HG02763 (cell line): ENCODE data around the gene HS6ST2.

ENCODE experiments used
- ATAC-seq: cut with Tn5 transposase; IDR thresholded peaks from one replicate; pipeline ENCODE4 v1.9.1; 2021; ENCODE audit warnings: mild to moderate bottlenecking, moderate library complexity; ENCODE audit not compliant: unreplicated experiment

Gene HS6ST2

DNA sequence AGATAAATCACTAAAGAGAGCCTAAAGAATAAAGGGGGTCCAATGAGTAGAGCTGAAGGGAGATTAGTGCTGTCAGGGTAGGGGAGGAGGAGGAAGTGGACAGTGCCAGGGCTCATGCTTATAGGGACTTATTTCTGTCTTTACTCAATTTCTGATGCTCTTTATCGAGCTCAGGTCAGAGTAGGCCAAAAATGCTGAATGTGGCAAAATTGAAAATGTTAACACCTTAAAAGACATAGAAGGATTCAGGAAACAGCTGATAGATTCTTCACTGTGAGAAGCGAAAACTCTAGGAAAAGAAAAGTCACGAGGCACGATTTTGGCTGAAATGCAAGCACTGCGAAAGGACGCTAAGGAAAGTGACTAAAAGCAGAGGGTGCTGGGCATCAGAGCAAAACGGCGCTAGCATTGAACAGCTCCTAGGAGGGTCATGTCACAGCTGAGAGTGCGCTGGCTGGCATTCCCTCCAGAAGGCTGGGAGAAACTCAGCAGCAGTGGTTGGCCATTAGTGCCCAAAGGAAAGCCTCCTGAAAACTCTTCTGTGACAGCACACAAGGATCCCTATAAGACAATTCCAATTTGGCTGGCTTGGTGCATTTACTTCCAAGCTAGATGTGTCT, 150.9 kb downstream of the HS6ST2 start:
- ATAC-seq: no peak

- no peak for ATAC-seq
These were observed 156.4 kb downstream of the HS6ST2 start for GRCh38 chrX:132802033-132802432.

- ATAC-seq: no peak
These were observed 163.2 kb downstream of the HS6ST2 start for GRCh38 chrX:132795181-132795580.

- no peak for ATAC-seq
These were observed 166.7 kb downstream of the HS6ST2 start for GRCh38 chrX:132791714-132792113.

GRCh38 chrX:132790329-132790728, 168.1 kb downstream of the HS6ST2 start:
- ATAC-seq: no peak

DNA sequence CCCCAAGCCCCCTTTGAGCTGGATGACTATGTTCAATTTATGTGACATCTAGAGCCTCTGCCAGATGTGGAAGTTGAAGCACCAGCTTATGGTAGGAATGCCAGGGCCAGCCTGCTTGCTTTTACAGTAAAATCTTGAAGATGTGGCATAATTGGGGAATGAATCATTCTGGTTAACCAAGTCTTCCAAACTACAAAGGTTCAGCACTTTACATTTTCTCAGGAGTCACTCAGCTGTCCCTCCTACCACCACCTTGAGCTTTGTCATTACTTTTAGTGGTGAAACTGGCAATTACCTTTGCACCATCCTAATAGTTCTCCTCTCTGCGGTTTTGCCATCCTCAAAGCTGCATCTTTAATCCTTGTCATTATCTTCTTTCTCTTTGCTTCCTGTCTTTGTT, 172.2 kb downstream of the HS6ST2 start:
- no peak for ATAC-seq

GRCh38 chrX:132778917-132779316, 179.5 kb downstream of the HS6ST2 start:
- ATAC-seq: no peak

DNA sequence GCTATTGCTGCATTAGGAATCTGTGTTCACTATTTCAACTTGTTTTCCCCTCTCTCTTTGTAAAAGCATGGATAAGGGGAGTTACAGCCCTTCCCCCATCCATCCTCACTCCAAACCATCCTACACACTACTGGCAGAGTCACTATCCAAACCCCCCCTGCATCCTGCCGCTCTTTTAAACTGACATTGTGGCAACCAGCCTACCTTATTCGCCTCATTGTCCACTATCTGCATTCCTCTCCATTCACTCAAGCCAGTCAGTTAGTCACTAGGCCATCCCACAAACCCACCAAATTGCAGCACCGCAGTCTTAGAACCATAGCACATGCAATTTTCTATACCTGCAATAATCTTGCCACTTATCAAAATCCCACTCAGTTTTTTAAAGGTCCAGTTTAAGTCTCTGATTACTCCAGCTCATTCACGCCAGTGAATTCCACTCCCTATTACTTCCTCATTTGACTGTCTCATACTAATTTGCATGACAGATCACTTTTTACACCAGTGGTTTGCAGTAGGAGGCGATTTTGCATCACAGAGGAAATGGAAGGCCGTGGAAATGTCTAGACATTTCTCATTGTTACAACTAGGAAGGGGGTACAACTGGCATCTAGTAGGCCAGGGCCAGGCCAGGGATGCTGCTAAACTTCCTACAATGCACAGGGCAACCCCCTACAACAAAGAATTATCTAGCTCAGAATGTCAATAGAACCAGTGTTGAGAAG, 181.8 kb downstream of the HS6ST2 start:
- ATAC-seq: no peak

- ATAC-seq: no peak
These were observed 183.1 kb downstream of the HS6ST2 start for GRCh38 chrX:132775263-132775823.

GRCh38 chrX:132774010-132774714, 184.3 kb downstream of the HS6ST2 start:
- no peak for ATAC-seq

DNA sequence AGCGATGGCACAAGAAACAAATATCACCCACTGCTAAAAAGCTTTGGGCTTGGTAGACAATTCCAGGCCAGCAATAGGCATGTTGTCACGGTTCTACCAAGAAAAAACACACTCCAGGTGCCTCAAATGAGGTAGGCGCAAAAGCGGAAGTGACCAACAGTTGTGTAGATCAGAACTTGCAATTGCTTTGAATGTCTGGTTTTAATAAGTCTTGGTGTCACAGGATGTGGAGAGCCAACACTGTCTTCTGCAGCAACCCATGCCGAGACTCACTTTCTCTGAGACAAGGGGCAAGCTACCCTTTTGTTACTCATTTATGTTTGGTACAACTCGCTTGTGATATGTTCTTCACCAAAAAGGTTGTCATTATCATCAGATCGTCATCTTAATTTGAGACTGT, 188.8 kb downstream of the HS6ST2 start:
- no peak for ATAC-seq

- no peak for ATAC-seq
These were observed 192.0 kb downstream of the HS6ST2 start for GRCh38 chrX:132766452-132766851.

GRCh38 chrX:132763528-132763927, 194.9 kb downstream of the HS6ST2 start:
- ATAC-seq: no peak

GRCh38 chrX:132758759-132759158, 199.7 kb downstream of the HS6ST2 start:
- no peak for ATAC-seq

GRCh38 chrX:132757066-132757623, 201.3 kb downstream of the HS6ST2 start:
- ATAC-seq: no peak

DNA sequence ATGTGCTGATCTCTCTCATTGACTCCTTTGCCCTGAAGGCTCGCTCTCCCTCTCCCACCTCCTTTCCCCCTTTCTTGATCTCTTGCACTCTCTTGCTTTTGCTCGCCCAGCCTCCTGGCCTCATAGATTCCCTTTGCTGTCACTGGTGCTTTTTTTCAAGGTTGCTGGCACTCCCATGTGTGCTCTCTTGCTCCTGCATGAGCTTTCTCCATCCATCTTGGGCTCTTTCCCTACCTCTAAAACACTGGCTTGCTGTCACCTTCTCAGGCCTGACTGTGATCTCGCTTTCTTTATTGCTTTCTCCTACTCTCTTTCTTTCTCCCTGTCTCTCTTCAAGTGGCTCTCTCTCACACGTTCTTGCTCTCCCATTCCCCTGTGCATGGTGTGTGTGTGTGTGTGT, 202.0 kb downstream of the HS6ST2 start:
- ATAC-seq: no peak

DNA sequence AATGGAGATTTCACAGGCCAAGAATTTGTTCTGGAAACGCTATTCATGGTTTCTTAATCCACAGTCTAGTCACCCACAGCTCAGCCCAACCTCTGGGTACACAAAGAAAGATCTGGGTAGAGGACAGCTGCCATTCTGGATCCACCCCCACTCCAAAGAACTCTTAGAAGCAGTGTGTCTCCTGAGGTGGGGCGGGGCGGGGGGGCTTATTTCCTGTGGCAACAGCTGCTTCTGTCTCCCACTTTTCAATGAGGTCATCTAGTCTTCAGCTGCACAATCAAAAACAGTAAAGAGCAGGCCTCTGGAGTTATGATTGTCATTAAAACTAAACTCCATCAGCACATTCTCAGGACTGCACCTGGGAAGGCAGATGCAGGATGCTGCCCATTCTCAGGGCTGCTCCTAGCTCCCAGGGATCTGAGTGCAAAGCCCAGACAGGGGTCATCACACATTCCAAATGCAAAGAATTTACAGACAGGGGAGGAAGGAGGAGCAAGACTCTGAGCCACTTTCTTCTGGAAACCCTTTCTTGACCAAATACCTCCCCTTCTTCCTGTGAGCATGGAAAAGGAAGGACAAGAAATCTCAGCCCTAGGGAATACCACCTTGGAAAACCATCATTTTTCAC, 207.3 kb downstream of the HS6ST2 start:
- no peak for ATAC-seq

- no peak for ATAC-seq
These were observed 207.9 kb downstream of the HS6ST2 start for GRCh38 chrX:132750331-132751062.

DNA sequence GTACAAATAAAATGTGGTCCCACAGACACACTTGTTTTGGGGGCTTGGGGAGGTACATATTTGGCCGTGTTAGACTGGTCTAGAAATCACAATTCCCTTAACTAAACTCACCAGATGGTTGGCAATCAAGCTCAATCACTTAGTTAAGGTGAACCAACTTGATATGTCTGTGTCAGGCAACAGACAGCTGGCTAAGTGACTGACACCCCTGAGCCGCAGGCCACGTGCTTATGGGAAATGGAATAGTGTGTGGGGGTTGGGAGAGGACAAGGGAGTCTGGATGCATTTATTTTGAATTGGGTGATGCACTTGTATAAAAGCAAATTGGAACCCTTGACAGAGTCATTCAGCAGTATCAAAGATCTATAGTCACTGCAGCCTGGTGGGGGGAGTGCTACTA, 209.0 kb downstream of the HS6ST2 start:
- ATAC-seq: no peak

DNA sequence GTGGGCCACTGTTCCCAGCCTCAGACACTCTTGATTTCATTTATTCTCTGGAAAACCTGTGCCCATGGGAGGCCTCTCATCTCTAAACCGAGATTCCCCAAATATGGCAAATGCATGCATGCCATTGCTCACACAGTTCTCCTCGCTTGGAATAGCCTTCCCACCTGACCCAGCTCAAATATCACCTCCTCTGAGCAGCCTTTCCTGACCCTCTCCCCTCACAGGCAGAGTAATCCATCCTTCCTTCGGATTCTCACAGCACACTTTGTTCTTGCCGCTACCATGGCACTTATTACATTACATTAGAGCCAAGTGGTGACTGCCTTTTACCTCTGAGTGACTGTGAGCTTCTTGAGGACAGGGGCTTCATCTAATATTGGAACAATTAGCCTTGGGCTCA, 209.5 kb downstream of the HS6ST2 start:
- ATAC-seq: no peak
